Upper lobe of right lung (tissue), 1 donor: Measurements from ENCODE around the gene TOM1L2. TPM values are rescaled to one million over a fixed set of nuclear protein-coding genes. Genes with fewer than 3 reads are reported as not detected.

Source experiments
- ATAC-seq: fragments of 200-7000 bp; cut with Tn5 transposase; one replicate; pipeline ENCODE4 v1.9.1; 2020; ENCODE audit warnings: mild to moderate bottlenecking, moderate library complexity
- DNase-seq: peaks from one replicate; pipeline ENCODE4 v3.0.0-alpha.2; 2020
- H3K27ac ChIP-seq: fragments of 200-600 bp; one replicate; pipeline ENCODE4 v1.8.0; 2022
- H3K27me3 ChIP-seq: fragments of 200-600 bp; one replicate; pipeline ENCODE4 v1.8.0; 2022; ENCODE audit warnings: mild to moderate bottlenecking
- H3K36me3 ChIP-seq: fragments of 200-600 bp; one replicate; pipeline ENCODE4 v1.8.0; 2022
- H3K4me1 ChIP-seq: fragments of 200-600 bp; one replicate; pipeline ENCODE4 v1.8.0; 2022
- H3K4me3 ChIP-seq: fragments of 200-600 bp; one replicate; pipeline ENCODE4 v1.8.0; 2022; ENCODE audit warnings: mild to moderate bottlenecking
- H3K9me3 ChIP-seq: fragments of 200-600 bp; one replicate; pipeline ENCODE4 v1.8.0; 2022
- CTCF ChIP-seq: fragments of 200-600 bp; IDR thresholded peaks from one replicate; pipeline ENCODE4 v1.8.0; 2022; ENCODE audit warnings: antibody characterized with exemption
- intact Hi-C: fragments of 100-400 bp; cut with DNase I; formaldehyde crosslinking; loops from one replicate; pipeline ENCODE4 v1.11.0; 2022
- microRNA-seq: library from miRNA; unstranded; fragments of <30 nt; microRNA quantifications from one replicate; pipeline ENCODE4 v1.2.0, GENCODE V29; 2020; ENCODE audit warnings: borderline microRNAs expressed
- total RNA-seq: library from RNA; stranded (reverse); fragmentation: NEBNext Ultra II Directional; extraction: Animal tissue kit (Norgen Biotek cat#: 25700); gene quantifications from one replicate; pipeline ENCODE4 v1.2.1, GENCODE V29; 2021
- donor health status: DM: no; HTN: yes; CAD: no; lungs with severe emphysema.

TOM1L2 gene
- total RNA-seq, 1 donor from 2014 or later: 76.7 TPM

- no peaks in the 10 kb centered on the region for H3K27me3 ChIP-seq
- H3K36me3 ChIP-seq: peaks cover 52% of the 10 kb centered on the region
- no peak for DNase-seq
- no peaks in the 10 kb centered on the region for H3K9me3 ChIP-seq
- no peak for ATAC-seq
- H3K27ac ChIP-seq: no peak overlapping the region
- intact Hi-C loops: no loop called here
- no peak for TF ChIP-seq CTCF
- no peak overlapping the region for H3K4me3 ChIP-seq
- peaks cover 13% of the 10 kb centered on the region for H3K4me1 ChIP-seq
Measured at GRCh38 chr17:17795946-17796786, 176.0 kb downstream of the TOM1L2 start.

- Histone ChIP-seq H3K36me3 (peaks cover 52% of the 10 kb centered on the region), H3K4me3 (no peak overlapping the region), H3K9me3 (no peaks in the 10 kb centered on the region), H3K27me3 (no peaks in the 10 kb centered on the region), H3K4me1 (peaks cover 13% of the 10 kb centered on the region), H3K27ac (no peak overlapping the region)
- DNase-seq: no peak
- intact Hi-C loops: no loop called here
- no peak for TF ChIP-seq CTCF
- ATAC-seq: no peak
Measured at GRCh38 chr17:17795296-17795695, 176.9 kb downstream of the TOM1L2 start.

GRCh38 chr17:17794382-17794781 is 177.8 kb downstream of the TOM1L2 start:
- Histone ChIP-seq H3K4me3 (no peak overlapping the region), H3K4me1 (peaks cover 13% of the 10 kb centered on the region), H3K27ac (no peak overlapping the region), H3K9me3 (no peaks in the 10 kb centered on the region), H3K27me3 (no peaks in the 10 kb centered on the region), H3K36me3 (peaks cover 52% of the 10 kb centered on the region)
- DNase-seq (no peak), ATAC-seq (no peak)
- intact Hi-C loops: no loop called here
- no peak for TF ChIP-seq CTCF

Small RNA genes within 50 kb of the gene (microRNA-seq; reads per million reads assigned to microRNA genes)
- gene MIR33B: 22.5 reads per million, percentile 47 among the genes with 10 or more reads in this experiment
- not detected for gene MIR6777

Other genes starting within 250 kb of the TOM1L2 start
- 80.8 TPM for gene SREBF1, start 135.4 kb downstream of the TOM1L2 start, total RNA-seq
- 3.3 TPM for gene DRC3, start 462 bp upstream of the TOM1L2 start, total RNA-seq
- gene ATPAF2, start 66.8 kb upstream of the TOM1L2 start, total RNA-seq: 26.3 TPM
- 11.6 TPM for gene GID4, start 67.0 kb upstream of the TOM1L2 start, total RNA-seq
- gene DRG2, start 115.5 kb upstream of the TOM1L2 start, total RNA-seq: 35.1 TPM
- gene MYO15A, start 136.4 kb upstream of the TOM1L2 start, total RNA-seq: 2.8 TPM
- gene ALKBH5, start 211.4 kb upstream of the TOM1L2 start, total RNA-seq: 99.1 TPM